PC-3 (cell line): Measurements from ENCODE around the gene FAM163B. TPM values are rescaled to one million over a fixed set of nuclear protein-coding genes. Genes with fewer than 3 reads are reported as not detected.

Experiments
- ATAC-seq: fragments of 200-7000 bp; cut with Tn5 transposase; 2 replicates; pipeline ENCODE4 v1.9.1; 2020; ENCODE audit warnings: mild to moderate bottlenecking, moderate library complexity
- BruUV-seq: library from RNA; stranded (reverse); fragments of 400-500 nt; replicated peaks from 2 replicates; lab custom pipeline; 2021; lab: Mats Ljungman, UMichigan
- CTCF ChIA-PET: fragments of 300-600 bp; sonication (Branson Sonifier 250); formaldehyde crosslinking; loops from one replicate; lab custom pipeline; 2022; ENCODE audit warnings: antibody characterized with exemption; lab: Charles Lee
- POLR2A ChIA-PET: fragments of 300-600 bp; sonication (Branson Sonifier 250); formaldehyde crosslinking; loops from one replicate; lab custom pipeline; 2022; ENCODE audit warnings: antibody characterized with exemption; ENCODE audit not compliant: unreplicated experiment; lab: Charles Lee
- DNase-seq: peaks from one replicate; pipeline ENCODE4 v3.0.0-alpha.2; 2015
- H2AFZ ChIP-seq: fragments of 300-600 bp; sonication (generic); 2 replicates; pipeline ENCODE4 v1.6.0; 2016; ENCODE audit warnings: antibody characterized with exemption, low read length
- H3F3A ChIP-seq: fragments of 300-600 bp; sonication (generic); one replicate; pipeline ENCODE4 v1.6.0; 2017; ENCODE audit warnings: antibody characterized with exemption, low read length, control low read depth, mild to moderate bottlenecking; ENCODE audit not compliant: unreplicated experiment
- H3K27ac ChIP-seq: fragments of 300-600 bp; sonication (generic); 2 replicates; pipeline ENCODE4 v1.5.1; 2016; ENCODE audit warnings: mild to moderate bottlenecking, low read length
- H3K27me3 ChIP-seq: fragments of 300-600 bp; sonication (generic); 2 replicates; pipeline ENCODE4 v1.6.1; 2016; ENCODE audit warnings: low read length, mixed read lengths
- H3K36me3 ChIP-seq: fragments of 300-600 bp; sonication (generic); 2 replicates; pipeline ENCODE4 v1.6.1; 2016; ENCODE audit warnings: low read depth, mixed run types, low read length, mixed read lengths
- H3K4me1 ChIP-seq: fragments of 300-600 bp; sonication (generic); 2 replicates; pipeline ENCODE4 v1.5.1; 2016; ENCODE audit warnings: low read length; ENCODE audit not compliant: insufficient read depth
- H3K4me2 ChIP-seq: fragments of 300-600 bp; sonication (generic); 2 replicates; pipeline ENCODE4 v1.6.0; 2016; ENCODE audit warnings: low read length
- H3K4me3 ChIP-seq: fragments of 300-600 bp; sonication (generic); 2 replicates; pipeline ENCODE4 v1.5.1; 2016; ENCODE audit warnings: mild to moderate bottlenecking, low read length, mixed read lengths
- H3K79me2 ChIP-seq: fragments of 300-600 bp; sonication (generic); 2 replicates; pipeline ENCODE4 v1.6.1; 2017; ENCODE audit warnings: low read length, mixed read lengths
- H3K9ac ChIP-seq: fragments of 300-600 bp; sonication (generic); 2 replicates; pipeline ENCODE4 v1.6.0; 2016; ENCODE audit warnings: mild to moderate bottlenecking, low read length
- H3K9me2 ChIP-seq: fragments of 300-600 bp; sonication (generic); replicated peaks from 2 replicates; pipeline ENCODE4 v1.6.1; 2016; ENCODE audit warnings: mixed run types, low read length, mixed read lengths
- H3K9me3 ChIP-seq: fragments of 300-600 bp; sonication (generic); 2 replicates; pipeline ENCODE4 v1.6.1; 2016; ENCODE audit warnings: low read length, mixed read lengths
- H4K20me1 ChIP-seq: fragments of 300-600 bp; sonication (generic); 2 replicates; pipeline ENCODE4 v1.6.1; 2016; ENCODE audit warnings: low read length, mixed read lengths
- EZH2 ChIP-seq: fragments of 300-600 bp; sonication (generic); IDR thresholded peaks from one replicate; pipeline ENCODE4 v1.6.1; 2017; ENCODE audit warnings: antibody characterized with exemption, mild to moderate bottlenecking, low read length; ENCODE audit not compliant: unreplicated experiment
- EZH2phosphoT487 ChIP-seq: fragments of 300-600 bp; sonication (generic); IDR thresholded peaks from 2 replicates; pipeline ENCODE4 v1.6.1; 2018; ENCODE audit warnings: mild to moderate bottlenecking, antibody characterized with exemption, low read length, borderline replicate concordance
- intact Hi-C: fragments of 100-400 bp; cut with micrococcal nuclease; formaldehyde crosslinking; loops from 2 replicates; pipeline ENCODE4 v1.9.0; 2023
- total RNA-seq: library from RNA; depleted of rRNA; stranded (reverse); fragments of >200 nt; gene quantifications from 2 replicates; pipeline ENCODE4 v1.2.3, GENCODE V29; 2014
- TF ChIP-seq, protein P1 (sequence below): fragments of 300-600 bp; sonication (generic); conservative IDR thresholded peaks from 2 replicates; pipeline ENCODE4 v1.5.1; 2017; ENCODE audit warnings: antibody characterized with exemption, low read depth, mild to moderate bottlenecking, low read length

The FAM163B gene
- total RNA-seq, 1 experiment from 2014 or later, result not detected

DNA sequence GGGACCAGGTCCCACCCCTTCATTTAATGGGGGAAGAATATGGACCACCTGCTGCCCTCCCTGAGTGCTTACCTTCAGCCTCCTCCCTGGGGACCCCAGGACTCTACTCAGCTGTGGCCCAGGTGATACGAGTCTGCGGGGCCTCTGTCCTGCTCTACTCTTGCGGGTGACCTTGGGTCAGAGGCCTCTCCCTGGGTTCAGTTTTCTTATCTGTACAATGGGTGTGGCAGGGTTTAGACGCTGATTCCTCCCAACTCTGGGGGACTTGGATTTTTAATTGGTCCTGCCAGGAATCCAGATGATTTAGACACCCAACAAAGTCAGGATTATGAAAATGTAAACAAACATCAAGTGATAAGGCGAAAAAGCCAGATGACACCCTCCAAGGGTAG is 25.0 kb downstream of the FAM163B start:
- Histone ChIP-seq H3K4me3 (no peak overlapping the region), H3K4me2 (no peak overlapping the region), H3K9me2 (no peaks in the 10 kb centered on the region), H3K9me3 (no peaks in the 10 kb centered on the region), H3K36me3 (no peaks in the 10 kb centered on the region), H2AFZ (no peak overlapping the region), H3K27me3 (peaks cover 34% of the 10 kb centered on the region), H3F3A (no peaks in the 10 kb centered on the region), H3K9ac (no peak overlapping the region), H3K27ac (no peak overlapping the region), H4K20me1 (no peaks in the 10 kb centered on the region), H3K79me2 (no peaks in the 10 kb centered on the region), H3K4me1 (no peaks in the 10 kb centered on the region)
- ATAC-seq (no peak), DNase-seq (no peak)
- BruUV-seq, result no TSS peak
- TF ChIP-seq EZH2 (no peak), EZH2phosphoT487 (no peak)
- TF ChIP-seq, protein P1, sequence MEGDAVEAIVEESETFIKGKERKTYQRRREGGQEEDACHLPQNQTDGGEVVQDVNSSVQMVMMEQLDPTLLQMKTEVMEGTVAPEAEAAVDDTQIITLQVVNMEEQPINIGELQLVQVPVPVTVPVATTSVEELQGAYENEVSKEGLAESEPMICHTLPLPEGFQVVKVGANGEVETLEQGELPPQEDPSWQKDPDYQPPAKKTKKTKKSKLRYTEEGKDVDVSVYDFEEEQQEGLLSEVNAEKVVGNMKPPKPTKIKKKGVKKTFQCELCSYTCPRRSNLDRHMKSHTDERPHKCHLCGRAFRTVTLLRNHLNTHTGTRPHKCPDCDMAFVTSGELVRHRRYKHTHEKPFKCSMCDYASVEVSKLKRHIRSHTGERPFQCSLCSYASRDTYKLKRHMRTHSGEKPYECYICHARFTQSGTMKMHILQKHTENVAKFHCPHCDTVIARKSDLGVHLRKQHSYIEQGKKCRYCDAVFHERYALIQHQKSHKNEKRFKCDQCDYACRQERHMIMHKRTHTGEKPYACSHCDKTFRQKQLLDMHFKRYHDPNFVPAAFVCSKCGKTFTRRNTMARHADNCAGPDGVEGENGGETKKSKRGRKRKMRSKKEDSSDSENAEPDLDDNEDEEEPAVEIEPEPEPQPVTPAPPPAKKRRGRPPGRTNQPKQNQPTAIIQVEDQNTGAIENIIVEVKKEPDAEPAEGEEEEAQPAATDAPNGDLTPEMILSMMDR, result no peak
- ChIA-PET CTCF (no interaction called here), POLR2A (no interaction called here)
- intact Hi-C loops, result no loop called here

DNA sequence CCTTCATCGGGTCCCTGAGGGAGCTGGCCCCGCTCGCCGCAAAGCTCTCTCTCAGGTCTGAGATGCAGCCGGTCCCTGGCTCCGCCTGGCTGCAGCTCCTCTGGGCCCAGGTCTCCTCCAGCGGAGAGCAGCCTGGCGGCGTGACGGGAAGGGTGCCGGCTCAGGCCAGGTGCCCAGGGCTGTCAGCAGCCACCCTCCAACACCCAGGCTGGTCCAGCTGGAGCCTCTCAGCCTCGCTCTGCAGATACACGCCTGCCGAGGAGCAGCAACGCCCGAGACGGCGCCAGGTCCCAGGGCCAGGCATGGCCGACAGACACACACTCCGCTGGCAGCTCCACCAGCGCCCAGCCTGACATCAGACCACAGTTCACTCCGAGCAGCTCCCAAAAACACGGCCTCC is 25.6 kb downstream of the FAM163B start:
- peaks cover 34% of the 10 kb centered on the region for H3K27me3 ChIP-seq
- no peaks in the 10 kb centered on the region for H3K9me2 ChIP-seq
- no peak overlapping the region for H3K4me3 ChIP-seq
- no peak overlapping the region for H2AFZ ChIP-seq
- no peak overlapping the region for H3K9ac ChIP-seq
- intact Hi-C loops, result no loop called here
- H3K4me1 ChIP-seq, result no peaks in the 10 kb centered on the region
- H3F3A ChIP-seq, result no peaks in the 10 kb centered on the region
- no peaks in the 10 kb centered on the region for H4K20me1 ChIP-seq
- no peaks in the 10 kb centered on the region for H3K9me3 ChIP-seq
- TF ChIP-seq, protein P1, result no peak
- TF ChIP-seq EZH2phosphoT487, result no peak
- no peak for TF ChIP-seq EZH2
- BruUV-seq, result no TSS peak
- ChIA-PET POLR2A (no interaction called here), CTCF (no interaction called here)
- H3K4me2 ChIP-seq, result no peak overlapping the region
- no peak overlapping the region for H3K27ac ChIP-seq
- H3K36me3 ChIP-seq, result no peaks in the 10 kb centered on the region
- DNase-seq, result no peak
- no peak for ATAC-seq
- no peaks in the 10 kb centered on the region for H3K79me2 ChIP-seq

DNA sequence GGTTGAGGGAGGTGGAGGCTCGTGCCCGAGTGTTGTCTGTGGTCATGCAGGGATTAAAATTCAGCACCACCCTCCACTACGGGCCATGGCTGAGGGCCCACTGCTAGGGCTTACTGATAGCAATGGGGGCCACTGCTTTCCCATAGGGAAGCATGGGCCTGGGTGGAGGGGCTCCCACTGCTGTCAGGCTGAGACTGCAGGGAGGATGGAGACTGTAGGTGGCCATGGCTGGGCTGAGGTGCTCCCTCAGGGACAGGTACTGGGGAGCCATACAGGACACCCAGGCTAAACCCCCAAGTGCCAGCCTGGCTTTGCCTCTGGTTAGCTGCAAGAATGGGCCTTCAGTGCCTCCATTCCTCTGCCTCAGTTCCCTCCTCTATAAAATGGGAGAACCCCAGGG is 26.1 kb downstream of the FAM163B start:
- no peaks in the 10 kb centered on the region for H3K4me1 ChIP-seq
- peaks cover 34% of the 10 kb centered on the region for H3K27me3 ChIP-seq
- no peak for DNase-seq
- H3K36me3 ChIP-seq, result no peaks in the 10 kb centered on the region
- H3K9me3 ChIP-seq, result no peaks in the 10 kb centered on the region
- H2AFZ ChIP-seq, result no peak overlapping the region
- no peaks in the 10 kb centered on the region for H3F3A ChIP-seq
- ChIA-PET POLR2A (no interaction called here), CTCF (no interaction called here)
- H3K4me3 ChIP-seq, result no peak overlapping the region
- H4K20me1 ChIP-seq, result no peaks in the 10 kb centered on the region
- no peaks in the 10 kb centered on the region for H3K9me2 ChIP-seq
- no peak overlapping the region for H3K9ac ChIP-seq
- H3K4me2 ChIP-seq, result no peak overlapping the region
- intact Hi-C loops, result no loop called here
- H3K27ac ChIP-seq, result no peak overlapping the region
- no peaks in the 10 kb centered on the region for H3K79me2 ChIP-seq
- no TSS peak for BruUV-seq
- TF ChIP-seq EZH2phosphoT487 (no peak), EZH2 (no peak)
- TF ChIP-seq, protein P1, result no peak
- ATAC-seq, result no peak
